Ovary (tissue), 3 donors: ENCODE data around the gene SIRPA.

ENCODE experiments used
- EP300 ChIP-seq: sonication (generic); formaldehyde crosslinking; IDR thresholded peaks from one replicate; pipeline ENCODE4 v1.6.1; 2017; ENCODE audit warnings: antibody characterized with exemption
- POLR2A ChIP-seq: fragments of 450-650 bp; IDR thresholded peaks from one replicate; pipeline ENCODE4 v1.6.1; 2017; ENCODE audit warnings: antibody characterized with exemption, mild to moderate bottlenecking, moderate library complexity
- TF ChIP-seq, protein P1 (sequence below), 3 donors: fragments of 450-650 bp in 2 of 3; fragments of 200-600 bp in 1 of 3; IDR thresholded peaks; one replicate each; pipeline versions ENCODE4 v1.5.1 to v1.8.0; 2016 to 2022; ENCODE audit warnings: antibody characterized with exemption in 3 of 3, mild to moderate bottlenecking in 1 of 3
- donor health status: DM: no; HTN: no; CAD: no.

DNA sequence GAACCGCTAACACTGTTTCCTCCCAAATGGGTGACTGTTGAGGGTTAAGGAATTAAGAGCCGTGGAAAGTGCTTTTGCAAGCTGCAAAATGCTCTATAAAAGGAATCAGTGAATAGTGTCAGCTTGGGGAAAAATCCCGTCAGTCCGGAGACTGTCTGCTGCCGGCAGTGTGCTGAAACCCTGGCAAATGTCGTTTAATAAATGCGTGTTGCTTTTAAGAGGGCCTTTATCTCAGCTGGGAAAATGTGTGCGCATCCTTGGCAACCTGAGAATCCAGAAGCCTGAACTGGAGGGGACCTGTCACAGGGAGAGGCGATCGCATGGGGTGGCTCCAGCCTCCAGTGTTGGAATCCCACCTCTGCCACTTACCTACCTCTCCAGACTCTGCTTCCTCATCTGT is 9.8 kb downstream of the SIRPA start:
- TF ChIP-seq POLR2A: no peak
- TF ChIP-seq EP300: no peak
- TF ChIP-seq, protein P1, sequence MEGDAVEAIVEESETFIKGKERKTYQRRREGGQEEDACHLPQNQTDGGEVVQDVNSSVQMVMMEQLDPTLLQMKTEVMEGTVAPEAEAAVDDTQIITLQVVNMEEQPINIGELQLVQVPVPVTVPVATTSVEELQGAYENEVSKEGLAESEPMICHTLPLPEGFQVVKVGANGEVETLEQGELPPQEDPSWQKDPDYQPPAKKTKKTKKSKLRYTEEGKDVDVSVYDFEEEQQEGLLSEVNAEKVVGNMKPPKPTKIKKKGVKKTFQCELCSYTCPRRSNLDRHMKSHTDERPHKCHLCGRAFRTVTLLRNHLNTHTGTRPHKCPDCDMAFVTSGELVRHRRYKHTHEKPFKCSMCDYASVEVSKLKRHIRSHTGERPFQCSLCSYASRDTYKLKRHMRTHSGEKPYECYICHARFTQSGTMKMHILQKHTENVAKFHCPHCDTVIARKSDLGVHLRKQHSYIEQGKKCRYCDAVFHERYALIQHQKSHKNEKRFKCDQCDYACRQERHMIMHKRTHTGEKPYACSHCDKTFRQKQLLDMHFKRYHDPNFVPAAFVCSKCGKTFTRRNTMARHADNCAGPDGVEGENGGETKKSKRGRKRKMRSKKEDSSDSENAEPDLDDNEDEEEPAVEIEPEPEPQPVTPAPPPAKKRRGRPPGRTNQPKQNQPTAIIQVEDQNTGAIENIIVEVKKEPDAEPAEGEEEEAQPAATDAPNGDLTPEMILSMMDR (IDR thresholded peaks at IDR 0.05): no peak
